Epithelial cell of esophagus (primary cell): ENCODE results near the gene LTC4S.
"Not testable (repeated sequence)": the region's sequence is repeated elsewhere in the genome, so short reads cannot be mapped to it uniquely, and the experiment has no call there.

Experiments
- DNase-seq: peaks from one replicate; pipeline ENCODE4 v3.0.0; 2010; ENCODE audit warnings: low read depth
- H3K4me3 ChIP-seq: 2 replicates; pipeline ENCODE4 v1.5.1; 2011; ENCODE audit warnings: mild to moderate bottlenecking, low read length, control low read depth
- TF ChIP-seq, protein P1 (sequence below): IDR thresholded peaks from 2 replicates; pipeline ENCODE4 v1.5.1; 2011; ENCODE audit warnings: low read depth, mild to moderate bottlenecking, low read length, control low read depth, inconsistent platforms; ENCODE audit not compliant: insufficient read depth; ENCODE audit errors: missing control alignments

The LTC4S gene

DNA sequence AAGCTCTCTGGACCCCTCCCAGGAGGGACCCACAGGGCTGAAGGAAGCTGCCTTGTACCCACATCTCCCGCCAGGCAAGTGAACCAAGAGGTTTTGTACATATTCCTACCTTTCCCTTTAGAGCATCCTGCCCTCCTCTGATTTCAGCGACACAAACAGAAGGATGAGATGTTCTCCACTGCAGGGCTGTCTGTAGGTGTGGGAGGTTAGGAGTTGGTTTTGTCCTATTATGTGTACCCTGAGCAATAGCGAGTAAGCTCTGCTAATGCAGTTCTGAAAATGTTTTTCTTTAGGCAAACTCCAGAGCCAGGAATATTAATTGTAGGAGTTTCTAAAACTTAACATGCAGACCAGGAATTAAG lies 39.9 kb downstream of the LTC4S start:
- H3K4me3 ChIP-seq, result no peak overlapping the region
- DNase-seq, result no peak
- TF ChIP-seq, protein P1, sequence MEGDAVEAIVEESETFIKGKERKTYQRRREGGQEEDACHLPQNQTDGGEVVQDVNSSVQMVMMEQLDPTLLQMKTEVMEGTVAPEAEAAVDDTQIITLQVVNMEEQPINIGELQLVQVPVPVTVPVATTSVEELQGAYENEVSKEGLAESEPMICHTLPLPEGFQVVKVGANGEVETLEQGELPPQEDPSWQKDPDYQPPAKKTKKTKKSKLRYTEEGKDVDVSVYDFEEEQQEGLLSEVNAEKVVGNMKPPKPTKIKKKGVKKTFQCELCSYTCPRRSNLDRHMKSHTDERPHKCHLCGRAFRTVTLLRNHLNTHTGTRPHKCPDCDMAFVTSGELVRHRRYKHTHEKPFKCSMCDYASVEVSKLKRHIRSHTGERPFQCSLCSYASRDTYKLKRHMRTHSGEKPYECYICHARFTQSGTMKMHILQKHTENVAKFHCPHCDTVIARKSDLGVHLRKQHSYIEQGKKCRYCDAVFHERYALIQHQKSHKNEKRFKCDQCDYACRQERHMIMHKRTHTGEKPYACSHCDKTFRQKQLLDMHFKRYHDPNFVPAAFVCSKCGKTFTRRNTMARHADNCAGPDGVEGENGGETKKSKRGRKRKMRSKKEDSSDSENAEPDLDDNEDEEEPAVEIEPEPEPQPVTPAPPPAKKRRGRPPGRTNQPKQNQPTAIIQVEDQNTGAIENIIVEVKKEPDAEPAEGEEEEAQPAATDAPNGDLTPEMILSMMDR, result no peak

GRCh38 chr5:179834120-179834519 lies 40.3 kb downstream of the LTC4S start:
- H3K4me3 ChIP-seq, result no peak overlapping the region
- no peak for DNase-seq
- TF ChIP-seq, protein P1, result no peak

DNA sequence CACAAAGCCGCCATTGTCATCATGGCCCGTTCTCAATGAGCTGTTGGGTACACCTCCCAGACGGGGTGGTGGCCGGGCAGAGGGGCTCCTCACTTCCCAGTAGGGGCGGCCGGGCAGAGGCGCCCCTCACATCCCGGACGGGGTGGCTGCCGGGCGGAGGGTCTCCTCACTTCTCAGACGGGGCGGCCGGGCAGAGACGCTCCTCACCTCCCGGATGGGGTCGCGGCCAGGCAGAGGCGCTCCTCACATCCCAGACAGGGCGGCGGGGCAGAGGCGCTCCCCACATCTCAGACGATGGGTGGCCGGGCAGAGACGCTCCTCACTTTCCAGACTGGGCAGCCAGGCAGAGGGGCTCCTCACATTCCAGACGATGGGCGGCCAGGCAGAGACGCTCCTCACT lies 41.1 kb downstream of the LTC4S start:
- DNase-seq, H3K4me3 ChIP-seq: not testable (repeated sequence)

DNA sequence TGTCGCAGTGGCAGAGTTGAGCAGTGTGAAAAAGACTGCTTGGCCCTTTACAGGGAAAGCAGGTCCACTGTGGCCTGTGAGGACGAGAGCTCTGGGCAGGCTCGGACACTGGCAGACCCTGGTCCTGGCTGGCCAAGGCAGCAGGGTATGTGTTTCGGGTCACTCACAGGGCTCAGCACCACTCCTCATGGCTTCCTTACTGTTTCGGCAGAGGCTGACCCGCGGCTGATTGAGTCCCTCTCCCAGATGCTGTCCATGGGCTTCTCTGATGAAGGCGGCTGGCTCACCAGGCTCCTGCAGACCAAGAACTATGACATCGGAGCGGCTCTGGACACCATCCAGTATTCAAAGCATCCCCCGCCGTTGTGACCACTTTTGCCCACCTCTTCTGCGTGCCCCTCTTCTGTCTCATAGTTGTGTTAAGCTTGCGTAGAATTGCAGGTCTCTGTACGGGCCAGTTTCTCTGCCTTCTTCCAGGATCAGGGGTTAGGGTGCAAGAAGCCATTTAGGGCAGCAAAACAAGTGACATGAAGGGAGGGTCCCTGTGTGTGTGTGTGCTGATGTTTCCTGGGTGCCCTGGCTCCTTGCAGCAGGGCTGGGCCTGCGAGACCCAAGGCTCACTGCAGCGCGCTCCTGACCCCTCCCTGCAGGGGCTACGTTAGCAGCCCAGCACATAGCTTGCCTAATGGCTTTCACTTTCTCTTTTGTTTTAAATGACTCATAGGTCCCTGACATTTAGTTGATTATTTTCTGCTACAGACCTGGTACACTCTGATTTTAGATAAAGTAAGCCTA lies 42.6 kb downstream of the LTC4S start:
- DNase-seq, result no peak
- H3K4me3 ChIP-seq, result no peak overlapping the region
- TF ChIP-seq, protein P1, result no peak

GRCh38 chr5:179837076-179838011 lies 43.6 kb downstream of the LTC4S start:
- no peak for DNase-seq
- H3K4me3 ChIP-seq, result no peak overlapping the region
- TF ChIP-seq, protein P1, result no peak

GRCh38 chr5:179839328-179840256 lies 45.8 kb downstream of the LTC4S start:
- TF ChIP-seq, protein P1, result no peak
- DNase-seq, result no peak
- no peak overlapping the region for H3K4me3 ChIP-seq
